Cardiac septum (tissue), 1 donor: ENCODE data around the gene COL8A2. TPM values are rescaled to one million over a fixed set of nuclear protein-coding genes. Genes with fewer than 3 reads are reported as not detected.
A peak's percentile ranks its signal among the peaks of the same experiment; 100 is the strongest.

Experiments
- DNase-seq: peaks from one replicate; pipeline ENCODE4 v3.0.0-alpha.2; 2020; ENCODE audit warnings: low spot score
- intact Hi-C: fragments of 100-400 bp; cut with DNase I; formaldehyde crosslinking; loops from one replicate; pipeline ENCODE4 v1.14.0; 2022
- total RNA-seq: library from RNA; stranded (reverse); fragmentation: NEBNext Ultra II Directional; extraction: Animal tissue kit (Norgen Biotek cat#: 25700); gene quantifications from one replicate; pipeline ENCODE4 v1.2.1, GENCODE V29; 2021
- donor health status: DM: no; HTN: no; CAD: no.

Gene COL8A2
- total RNA-seq, 1 donor from 2014 or later, result 1.7 TPM

DNA sequence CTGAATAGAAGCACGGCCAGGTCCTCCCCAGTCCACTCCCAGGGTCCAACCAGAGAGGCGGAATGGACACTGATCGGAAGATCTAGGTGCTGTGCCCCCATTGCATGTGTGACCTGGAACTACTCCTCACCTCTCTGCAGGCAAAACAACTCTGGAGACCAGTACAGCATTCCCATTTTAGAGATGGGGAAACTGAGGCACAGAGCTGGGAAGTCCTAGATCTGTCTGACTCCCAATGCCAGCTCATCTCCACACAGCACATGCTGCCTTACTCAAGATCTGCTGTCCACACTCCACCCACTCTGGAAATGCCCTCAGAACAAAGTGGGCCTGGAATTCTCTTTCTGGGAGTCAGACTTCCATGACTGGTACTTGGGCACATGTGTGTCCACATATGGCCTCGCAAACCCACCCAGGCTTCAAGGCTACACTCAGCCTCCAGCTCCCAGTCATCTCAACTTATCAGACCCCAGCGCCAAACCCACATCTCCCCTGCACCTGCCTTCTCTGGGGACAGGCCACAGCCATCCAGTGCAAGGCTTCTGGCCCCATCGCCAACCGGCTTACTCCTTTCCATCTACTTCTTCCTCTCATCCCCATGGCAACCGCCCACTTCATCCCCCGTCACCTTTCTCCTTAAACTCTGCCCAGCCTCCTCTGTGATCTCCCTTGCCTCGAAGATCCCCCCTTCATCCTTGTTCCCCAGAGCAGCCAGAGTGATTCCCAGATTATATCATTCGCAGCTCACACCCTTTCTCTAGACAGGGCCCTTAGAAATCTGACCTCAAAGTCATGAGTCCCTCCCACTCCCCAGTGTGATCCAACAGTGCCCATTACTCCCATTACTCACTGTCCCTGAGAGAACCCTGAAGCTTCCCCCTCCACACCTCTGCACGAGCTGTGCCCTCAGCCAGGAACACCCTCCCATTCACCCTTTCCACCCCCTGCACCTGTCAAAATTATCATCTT is 2.7 kb downstream of the COL8A2 start:
- no peak for DNase-seq
- intact Hi-C loops, result no loop called here

- no peak for DNase-seq
- intact Hi-C loops, result no loop called here
Measured at GRCh38 chr1:36119456-36119855, 5.6 kb downstream of the COL8A2 start.

DNA sequence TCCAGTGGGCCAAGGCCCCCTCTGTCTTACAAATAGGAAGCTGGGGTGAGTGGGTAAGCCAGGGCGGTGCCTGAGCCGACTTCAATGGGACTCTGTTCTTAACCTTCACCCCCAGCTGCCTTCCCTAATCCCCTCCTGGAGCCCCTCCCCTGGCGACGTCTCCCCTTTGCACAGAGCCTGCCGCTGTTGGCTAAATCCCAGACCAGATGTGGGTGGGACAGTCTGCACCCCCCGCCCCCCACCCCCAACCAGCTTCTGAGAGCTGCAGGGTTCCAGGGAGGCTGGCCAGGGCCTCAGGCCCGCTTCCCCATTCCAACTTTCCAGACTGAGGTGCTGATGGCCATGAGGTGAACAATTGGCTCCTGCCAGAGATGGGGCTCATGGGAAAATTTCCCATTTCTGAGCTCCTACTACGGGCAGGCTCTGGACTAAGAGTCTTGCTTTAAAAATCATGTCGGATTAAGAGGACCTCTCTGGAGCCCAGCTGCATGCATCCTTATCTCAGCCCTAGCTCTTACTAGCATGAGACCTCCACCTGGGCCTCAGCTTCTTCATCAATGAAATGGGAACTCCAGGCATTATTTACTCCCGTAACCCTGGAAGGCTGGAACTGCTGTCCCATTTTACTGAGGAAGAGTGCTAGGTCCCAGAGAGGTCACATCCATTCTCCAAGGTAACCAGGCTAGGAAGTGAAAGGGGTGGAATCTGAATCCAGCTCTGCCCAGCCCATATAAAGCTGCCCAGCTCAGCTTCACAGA is 6.4 kb downstream of the COL8A2 start:
- intact Hi-C loops, result no loop called here
- no peak for DNase-seq

DNA sequence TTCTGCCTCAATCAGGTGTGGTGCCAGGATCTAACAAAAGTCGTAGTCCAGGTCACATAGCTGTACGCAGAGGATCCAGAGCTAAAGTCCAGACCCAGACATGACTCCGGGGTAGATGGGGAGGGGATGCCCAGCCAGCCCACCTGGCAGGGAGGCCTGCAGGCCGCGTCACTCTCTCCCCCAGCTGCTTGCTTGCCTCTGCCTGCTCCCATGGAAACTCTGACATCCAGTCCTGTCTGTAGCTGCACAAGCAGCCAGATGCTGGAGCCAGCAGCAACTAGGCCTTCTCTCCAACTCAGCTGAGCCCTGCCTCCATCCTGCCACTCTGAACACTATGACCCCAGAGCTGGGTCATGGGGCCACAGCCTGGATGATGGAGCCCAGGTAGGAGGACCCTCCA is 8.1 kb downstream of the COL8A2 start:
- intact Hi-C loops, result no loop called here
- no peak for DNase-seq

DNA sequence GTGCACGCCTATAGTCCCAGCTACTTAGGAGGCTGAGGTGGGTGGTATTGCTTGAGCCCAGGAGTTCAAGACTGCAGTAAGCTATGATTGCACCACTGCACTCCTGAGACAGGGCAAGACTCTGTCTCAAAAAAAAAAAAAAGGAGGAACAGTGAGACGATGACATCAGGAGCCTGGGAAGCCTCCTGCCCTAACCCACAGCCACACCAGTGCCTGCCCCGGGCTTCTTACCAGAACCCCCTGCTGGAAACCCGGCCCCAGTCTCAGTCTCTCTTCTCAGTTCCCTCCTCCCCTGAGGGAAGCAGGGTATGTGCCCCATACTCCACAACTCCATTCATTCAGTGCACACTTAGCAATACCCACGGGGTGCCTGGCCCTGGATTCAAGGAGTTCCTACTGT is 9.1 kb downstream of the COL8A2 start:
- no peak for DNase-seq
- intact Hi-C loops, result no loop called here

- no peak for DNase-seq
Measured at GRCh38 chr1:36115200-36115669, 9.8 kb downstream of the COL8A2 start.

GRCh38 chr1:36114371-36114770 is 10.7 kb downstream of the COL8A2 start:
- no peak for DNase-seq
- intact Hi-C loops, result no loop called here

More at GRCh38 chr1:36115200-36115669, 9.8 kb downstream of the COL8A2 start:
- intact Hi-C loops, result no loop called here

DNA sequence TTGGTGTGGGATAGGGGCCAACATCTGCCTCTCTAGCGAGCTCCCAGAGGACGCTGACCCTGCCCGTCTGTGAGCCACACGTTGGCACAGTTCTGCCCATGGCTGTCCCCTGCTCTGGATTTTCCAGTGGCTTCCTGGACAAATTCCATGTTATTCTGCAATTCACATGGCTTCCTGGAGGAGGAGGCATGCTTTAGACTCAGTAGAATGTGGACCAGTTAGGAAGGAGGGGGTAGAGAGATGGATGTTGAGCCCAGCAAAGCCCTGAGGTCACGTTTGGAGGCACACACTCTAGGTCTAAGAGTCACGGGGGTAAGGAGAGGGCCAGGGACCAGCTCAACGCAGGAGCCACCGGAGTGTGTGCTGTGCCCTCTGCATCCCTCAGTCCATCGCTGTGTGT is 12.2 kb downstream of the COL8A2 start:
- intact Hi-C loops, result no loop called here
- DNase-seq, result no peak

DNA sequence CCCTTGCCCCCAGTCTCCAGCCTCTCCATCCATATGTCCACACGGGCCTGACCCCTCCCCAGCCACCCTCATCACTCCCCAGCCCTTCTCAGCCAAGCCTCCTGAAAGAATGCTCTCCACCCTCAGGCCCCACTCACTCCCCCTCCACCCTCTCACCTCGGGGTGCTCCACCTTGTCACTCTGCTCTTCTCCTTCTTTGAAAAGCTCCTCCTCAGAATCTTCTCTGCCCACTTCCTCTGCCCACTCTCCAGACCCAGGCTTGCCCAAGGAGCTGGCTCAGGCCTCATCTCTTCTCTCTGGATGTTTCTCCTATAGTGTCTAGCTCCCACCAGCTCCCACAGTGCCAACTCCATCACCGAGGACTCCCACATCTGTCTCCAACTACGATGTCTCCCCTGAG is 13.9 kb downstream of the COL8A2 start:
- intact Hi-C loops, result no loop called here
- DNase-seq, result no peak

DNA sequence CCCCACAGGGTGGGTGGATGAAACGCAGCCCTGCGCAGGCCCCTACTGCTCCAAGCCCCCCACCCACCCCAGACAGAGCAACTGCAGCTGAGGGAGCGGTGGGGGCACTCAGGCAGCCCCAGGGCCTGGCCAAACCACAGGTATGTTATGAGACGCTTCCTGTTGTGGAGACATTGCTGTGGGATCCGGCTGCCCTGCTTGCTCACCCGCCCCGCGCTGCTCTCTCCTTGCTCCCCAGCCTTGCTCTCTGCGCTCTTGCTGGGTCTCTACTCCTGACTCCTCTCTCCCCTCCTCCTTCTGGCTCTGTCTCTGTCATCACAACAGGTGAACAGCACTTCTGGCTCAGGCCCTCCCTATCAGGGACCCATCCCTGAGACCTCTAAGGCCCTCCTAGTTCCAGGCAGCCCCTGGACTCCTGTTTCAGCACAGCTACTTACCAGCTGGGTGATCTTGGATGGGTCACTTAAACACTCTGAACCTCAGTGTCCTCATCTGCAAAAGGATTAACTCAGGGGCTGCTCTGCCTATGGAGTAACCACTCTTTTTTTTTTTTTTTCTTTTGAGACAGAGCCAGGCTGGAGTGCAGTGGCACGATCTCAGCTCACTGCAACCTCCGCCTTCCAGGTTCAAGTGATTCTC is 15.9 kb downstream of the COL8A2 start:
- no peak for DNase-seq

DNA sequence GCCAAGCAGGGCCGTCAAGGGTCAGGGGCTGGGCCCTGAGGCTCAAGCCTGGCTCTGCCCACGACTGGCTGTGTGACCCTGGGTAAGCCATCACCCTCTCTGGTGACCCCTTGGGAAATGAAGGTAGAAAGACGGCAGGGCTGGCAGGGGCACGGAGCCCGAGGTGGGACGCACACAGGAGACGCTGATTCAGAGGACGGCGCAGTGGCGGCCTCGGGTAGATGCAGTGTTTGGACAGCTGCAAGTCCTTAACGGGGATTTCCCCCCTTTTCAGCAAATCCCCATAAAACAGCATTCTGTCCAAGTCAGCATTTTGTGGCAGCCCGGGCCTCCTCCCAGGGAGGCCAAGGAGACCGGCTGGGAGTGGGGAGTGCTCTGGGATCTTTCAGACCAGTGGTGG is 16.7 kb downstream of the COL8A2 start:
- intact Hi-C loops, result no loop called here
- no peak for DNase-seq

More for the DNA sequence above, 15.9 kb downstream of the COL8A2 start:
- intact Hi-C loops, result no loop called here

- intact Hi-C loops, result no loop called here
- DNase-seq, result no peak
Measured at GRCh38 chr1:36107394-36107793, 17.6 kb downstream of the COL8A2 start.

- intact Hi-C loops, result no loop called here
- DNase-seq, result no peak
Measured at GRCh38 chr1:36106269-36106668, 18.8 kb downstream of the COL8A2 start.

GRCh38 chr1:36101546-36101945 is 23.5 kb downstream of the COL8A2 start:
- DNase-seq, result no peak
- intact Hi-C loops, result loop anchor here (5.0 kb wide), 1 partner anchor 186 kb away; no protein-coding TSS in a partner anchor

GRCh38 chr1:36100376-36100775 is 24.6 kb downstream of the COL8A2 start:
- no peak for DNase-seq
- intact Hi-C loops, result loop anchor here (5.0 kb wide), 1 partner anchor 187 kb away; no protein-coding TSS in a partner anchor

GRCh38 chr1:36099681-36100341 is 25.2 kb downstream of the COL8A2 start:
- intact Hi-C loops, result loop anchor here (2.0 to 5.0 kb wide), 5 partner anchors 35 to 321 kb away; no protein-coding TSS in a partner anchor
- peak; percentile 88 for DNase-seq

DNA sequence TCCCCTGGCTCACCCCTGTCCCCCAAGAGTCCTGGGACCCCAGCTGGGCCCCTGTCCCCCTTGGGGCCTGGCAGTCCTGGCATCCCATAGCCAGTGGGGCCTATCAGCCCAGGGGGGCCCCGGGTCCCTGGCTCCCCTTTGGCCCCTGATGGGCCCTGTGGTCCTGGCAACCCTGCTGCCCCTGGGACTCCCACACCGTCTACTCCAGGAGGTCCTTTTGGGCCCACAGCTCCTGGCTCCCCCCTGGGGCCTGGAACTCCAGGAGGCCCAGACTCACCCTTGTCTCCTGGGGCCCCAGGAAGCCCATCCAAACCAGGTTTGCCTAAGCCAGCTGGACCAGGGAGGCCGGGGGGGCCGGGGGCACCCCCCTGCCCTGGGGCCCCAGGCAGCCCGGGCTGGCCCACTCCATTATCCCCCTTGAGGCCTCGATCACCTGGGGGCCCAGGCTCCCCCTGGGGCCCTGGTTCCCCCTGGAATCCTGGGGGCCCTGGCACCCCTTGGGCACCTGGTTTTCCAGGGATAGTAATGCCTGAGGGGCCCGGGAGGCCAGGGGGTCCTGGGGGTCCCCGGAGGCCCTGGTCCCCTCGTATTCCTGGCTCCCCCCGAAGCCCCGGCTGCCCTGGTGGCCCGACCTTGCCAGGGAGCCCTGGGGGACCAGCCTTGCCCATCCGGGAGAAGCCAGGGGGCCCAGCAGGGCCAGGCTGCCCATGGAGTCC is 26.2 kb downstream of the COL8A2 start:
- intact Hi-C loops, result loop anchor here (2.0 to 5.0 kb wide), 4 partner anchors 36 to 322 kb away; no protein-coding TSS in a partner anchor
- no peak for DNase-seq
